ENCODE data around the gene ATG16L2.

ATG16L2 gene

GRCh38 chr11:72816404-72816990, 2.3 kb downstream of the ATG16L2 start (continued):
- TF ChIP-seq ZNF692 (tag by site-specific recombination; IDR thresholded peaks at IDR 0.05): no peak

- TF ChIP-seq ZNF488 (tag by site-specific recombination; IDR thresholded peaks at IDR 0.05): no peak
- TF ChIP-seq ZFP69B (tag by site-specific recombination; IDR thresholded peaks at IDR 0.05): no peak
- no peak for TF ChIP-seq ZBTB48 (tag by site-specific recombination; IDR thresholded peaks at IDR 0.05)
- no peak for TF ChIP-seq ZSCAN16 (tag by site-specific recombination; IDR thresholded peaks at IDR 0.05)
- TF ChIP-seq ZNF654 (tag by site-specific recombination; IDR thresholded peaks at IDR 0.05; ENCODE audit: low read depth): no peak
- TF ChIP-seq BCL11B (tag by site-specific recombination; IDR thresholded peaks at IDR 0.05; ENCODE audit: low read depth): no peak
- H3K4me1 ChIP-seq (ENCODE audit: control insufficient read depth, insufficient read depth, low read length): no peaks in the 10 kb centered on the region
- peaks cover 0 to 6% of the 10 kb centered on the region in 2 experiments; a peak in 1 of 3 replicates for H3K36me3 ChIP-seq (ENCODE audit: control insufficient read depth in 2 of 2, insufficient read depth in 1 of 2, low read length in 2 of 2)
- ChIA-PET POLR2A (no interaction called here), CTCF (no interaction called here)
- H3K4me3 ChIP-seq (ENCODE audit: low read depth, low read length): no peak overlapping the region
- H3K27ac ChIP-seq (ENCODE audit: extremely low read depth, low read depth, low read length): no peak overlapping the region
- H3K9me3 ChIP-seq (ENCODE audit: control insufficient read depth, insufficient read depth, low read depth, low read length): no peaks in the 10 kb centered on the region
Observed at GRCh38 chr11:72817966-72818365, 3.8 kb downstream of the ATG16L2 start.

GRCh38 chr11:72818971-72819370, 4.8 kb downstream of the ATG16L2 start:
- Histone ChIP-seq H3K4me3 (ENCODE audit: low read depth, low read length) (no peak overlapping the region), H3K4me1 (ENCODE audit: control insufficient read depth, insufficient read depth, low read length) (no peaks in the 10 kb centered on the region), H3K27ac (ENCODE audit: extremely low read depth, low read depth, low read length) (no peak overlapping the region), H3K9me3 (ENCODE audit: control insufficient read depth, insufficient read depth, low read depth, low read length) (no peaks in the 10 kb centered on the region), H3K36me3 (ENCODE audit: control insufficient read depth in 2 of 2, insufficient read depth in 1 of 2, low read length in 2 of 2) (peaks cover 0 to 6% of the 10 kb centered on the region in 2 experiments; a peak in 1 of 3 replicates)
- TF ChIP-seq ZNF837 (tag by site-specific recombination; IDR thresholded peaks at IDR 0.05): no peak
- no peak for TF ChIP-seq ZSCAN18 (tag by site-specific recombination; IDR thresholded peaks at IDR 0.05)
- TF ChIP-seq TCF7L2 (IDR thresholded peaks at IDR 0.05; ENCODE audit: borderline replicate concordance, low read depth, low read length): no peak
- ChIA-PET CTCF (interaction anchor here (0.6 to 1.3 kb wide), 4 partner anchors 21 to 402 kb away, joined by 3 to 5 read pairs (median 4); no protein-coding TSS in a partner anchor), POLR2A (interaction anchor here (0.5 kb wide), 1 partner anchor 253 kb away, joined by 3 read pairs; no protein-coding TSS in a partner anchor)

- H3K36me3 ChIP-seq (ENCODE audit: control insufficient read depth in 2 of 2, insufficient read depth in 1 of 2, low read length in 2 of 2): peaks cover 0 to 6% of the 10 kb centered on the region in 2 experiments; a peak in 1 of 3 replicates
- no peaks in the 10 kb centered on the region for H3K4me1 ChIP-seq (ENCODE audit: control insufficient read depth, insufficient read depth, low read length)
- no peaks in the 10 kb centered on the region for H3K9me3 ChIP-seq (ENCODE audit: control insufficient read depth, insufficient read depth, low read depth, low read length)
- no peak overlapping the region for H3K4me3 ChIP-seq (ENCODE audit: low read depth, low read length)
- H3K27ac ChIP-seq (ENCODE audit: extremely low read depth, low read depth, low read length): no peak overlapping the region
- CTCF ChIA-PET: interaction anchor here (0.6 to 0.7 kb wide), 2 partner anchors 99 to 373 kb away, joined by 3 to 5 read pairs; no protein-coding TSS in a partner anchor
- POLR2A ChIA-PET: interaction anchor here (1.5 kb wide), 1 partner anchor 27 kb away, joined by 5 read pairs; the partner anchor contains the start of gene STARD10
- TF ChIP-seq ZNF449 (tag by site-specific recombination; IDR thresholded peaks at IDR 0.05) (no peak), ZNF580 (tag by site-specific recombination; IDR thresholded peaks at IDR 0.05) (no peak), ZNF132 (tag by site-specific recombination; IDR thresholded peaks at IDR 0.05; ENCODE audit: borderline replicate concordance) (no peak), ZNF639 (tag by site-specific recombination; IDR thresholded peaks at IDR 0.05) (no peak), ZNF302 (tag by site-specific recombination; IDR thresholded peaks at IDR 0.05; ENCODE audit: low read depth) (no peak), ZBTB17 (tag by site-specific recombination; IDR thresholded peaks at IDR 0.05) (no peak), ZNF555 (tag by site-specific recombination; conservative IDR thresholded peaks at IDR 0.05) (no peak), ZNF274 (IDR thresholded peaks at IDR 0.05; ENCODE audit: low read length) (no peak), ZNF274 (tag by site-specific recombination; IDR thresholded peaks at IDR 0.05; ENCODE audit: borderline replicate concordance) (no peak), ZXDB (tag by site-specific recombination; IDR thresholded peaks at IDR 0.05) (no peak), MYNN (tag by site-specific recombination; IDR thresholded peaks at IDR 0.05; ENCODE audit: borderline replicate concordance) (no peak)
Observed at GRCh38 chr11:72820439-72821139, 6.4 kb downstream of the ATG16L2 start.

Data from HEK293 (cell line).